Left lung (tissue), 14 donors: ENCODE results near the gene TPST2. TPM values are rescaled to one million over a fixed set of nuclear protein-coding genes. Genes with fewer than 3 reads are reported as not detected.

Experiments
- ATAC-seq: fragments of 200-7000 bp; cut with Tn5 transposase; one replicate; pipeline ENCODE4 v1.9.1; 2020; ENCODE audit warnings: moderate library complexity
- DNase-seq, 4 donors: peaks; one replicate each; pipeline ENCODE4 v3.0.0-alpha.2; 2013 to 2020
- H3K27ac ChIP-seq, 2 donors: fragments of 200-600 bp; sonication (generic) in 1 of 2; one replicate each; pipeline versions ENCODE4 v1.5.0 to v1.8.0; 2020 to 2021
- H3K27me3 ChIP-seq, 2 donors: fragments of 200-600 bp; sonication (generic) in 1 of 2; one replicate each; pipeline versions ENCODE4 v1.5.0 to v1.8.0; 2020 to 2021
- H3K36me3 ChIP-seq, 2 donors: fragments of 200-600 bp; sonication (generic) in 1 of 2; one replicate each; pipeline versions ENCODE4 v1.5.0 to v1.8.0; 2020 to 2021
- H3K4me1 ChIP-seq, 2 donors: fragments of 200-600 bp; one replicate each; pipeline ENCODE4 v1.8.0; 2021
- H3K4me3 ChIP-seq, 2 donors: fragments of 200-600 bp; sonication (generic) in 1 of 2; one replicate each; pipeline versions ENCODE4 v1.5.0 to v1.8.0; 2020 to 2021; ENCODE audit warnings: mild to moderate bottlenecking in 1 of 2
- H3K9me3 ChIP-seq, 2 donors: fragments of 200-600 bp; sonication (generic) in 1 of 2; one replicate each; pipeline versions ENCODE4 v1.5.0 to v1.8.0; 2020 to 2021
- CTCF ChIP-seq, 2 donors: fragments of 200-600 bp; sonication (generic) in 1 of 2; IDR thresholded peaks; one replicate each; pipeline versions ENCODE4 v1.5.0 to v1.8.0; 2021; ENCODE audit warnings: antibody characterized with exemption in 2 of 2
- intact Hi-C, 2 donors: fragments of 100-400 bp; cut with DNase I; formaldehyde crosslinking; loops; one replicate each; pipeline versions ENCODE4 v1.11.2 to v1.14.2; 2022
- long read RNA-seq, 12 donors: library from polyadenylated mRNA in 2 of 12; unstranded in 2 of 12; transcript quantifications; one replicate each; pipeline ENCODE4 v2.0.0 and lab custom pipeline, GENCODE V29; 2019 to 2026
- polyA plus RNA-seq, 6 donors: library from polyadenylated mRNA; unstranded; fragments of 120-200 nt; gene quantifications; one replicate each; pipeline ENCODE4 v1.2.1, GENCODE V29; 2013; ENCODE audit not compliant: insufficient read length in 6 of 6
- total RNA-seq, 2 donors: library from RNA; stranded (reverse); fragmentation: NEBNext Ultra II Directional; extraction: Animal tissue kit (Norgen Biotek cat#: 25700); gene quantifications; one replicate each; pipeline ENCODE4 v1.2.1, GENCODE V29; 2021
- donor health status: DM: no; HTN: yes; CAD: no.
- donor health status: DM: no; HTN: no; CAD: no.

Gene TPST2
- total RNA-seq (10 to 100 TPM; 51.4 to 69.0 TPM), polyA plus RNA-seq (10 to 100 TPM; 23.3 to 30.9 (median 28.4) TPM)
- long read RNA-seq, donor 1, full-length matches to known transcripts = 21 of 31 reads
- long read RNA-seq, donor 1, partial matches to known transcripts = 10 of 31 reads
- long read RNA-seq, donor 1, other reads (novel, unspliced or antisense) = 0 of 31 reads
- long read RNA-seq, donor 2, full-length matches to known transcripts = 10 of 16 reads
- long read RNA-seq, donor 2, partial matches to known transcripts = 6 of 16 reads
- long read RNA-seq, donor 2, other reads (novel, unspliced or antisense) = 0 of 16 reads
- long read RNA-seq, donor 3, full-length matches to known transcripts = 12 of 12 reads
- long read RNA-seq, donor 3, partial matches to known transcripts = 0 of 12 reads
- long read RNA-seq, donor 3, other reads (novel, unspliced or antisense) = 0 of 12 reads
- long read RNA-seq, donor 4, full-length matches to known transcripts = 38 of 48 reads
- long read RNA-seq, donor 4, partial matches to known transcripts = 7 of 48 reads
- long read RNA-seq, donor 4, other reads (novel, unspliced or antisense) = 3 of 48 reads
- long read RNA-seq, donor 5, full-length matches to known transcripts = 13 of 19 reads
- long read RNA-seq, donor 5, partial matches to known transcripts = 6 of 19 reads
- long read RNA-seq, donor 5, other reads (novel, unspliced or antisense) = 0 of 19 reads
- long read RNA-seq, donor 6, full-length matches to known transcripts = 4 of 4 reads
- long read RNA-seq, donor 6, partial matches to known transcripts = 0 of 4 reads
- long read RNA-seq, donor 6, other reads (novel, unspliced or antisense) = 0 of 4 reads
- long read RNA-seq, donor 7, full-length matches to known transcripts = 9 of 39 reads
- long read RNA-seq, donor 7, partial matches to known transcripts = 30 of 39 reads
- long read RNA-seq, donor 7, other reads (novel, unspliced or antisense) = 0 of 39 reads
- long read RNA-seq, donor 8, full-length matches to known transcripts = 11 of 40 reads
- long read RNA-seq, donor 8, partial matches to known transcripts = 29 of 40 reads
- long read RNA-seq, donor 8, other reads (novel, unspliced or antisense) = 0 of 40 reads
- long read RNA-seq, donor 9 = 0 reads
- long read RNA-seq, donor 10, full-length matches to known transcripts = 66 of 81 reads
- long read RNA-seq, donor 10, partial matches to known transcripts = 7 of 81 reads
- long read RNA-seq, donor 10, other reads (novel, unspliced or antisense) = 8 of 81 reads
- long read RNA-seq, donor 11, full-length matches to known transcripts = 5 of 10 reads
- long read RNA-seq, donor 11, partial matches to known transcripts = 5 of 10 reads
- long read RNA-seq, donor 11, other reads (novel, unspliced or antisense) = 0 of 10 reads
- long read RNA-seq, donor 12, full-length matches to known transcripts = 18 of 24 reads
- long read RNA-seq, donor 12, partial matches to known transcripts = 6 of 24 reads
- long read RNA-seq, donor 12, other reads (novel, unspliced or antisense) = 0 of 24 reads

GRCh38 chr22:26589845-26590736, at the start of gene TPST2:
Gene TPST2, minus strand, starts transcription at chr22:26590132. Its CDS starts 48,502 bp downstream, at chr22:26541630.
- DNase-seq (peak; percentile 78 to 94 (median 86)), ATAC-seq (peak; percentile 95)
- intact Hi-C loops = no loop called here
- Histone ChIP-seq H3K27me3 (no peaks in the 10 kb centered on the region), H3K36me3 (no peaks in the 10 kb centered on the region), H3K4me3 (peak within 1 kb of the TSS; percentile 91 to 92), H3K4me1 (peaks cover 14 to 72% of the 10 kb centered on the region in 2 donors), H3K27ac (peak within 1 kb of the TSS; percentile 84 to 89), H3K9me3 (no peaks in the 10 kb centered on the region)
- no peak for TF ChIP-seq CTCF (IDR thresholded peaks at IDR 0.05)

- no peaks in the 10 kb centered on the region for H3K9me3 ChIP-seq
- no peaks in the 10 kb centered on the region for H3K36me3 ChIP-seq
- no peak overlapping the region for H3K4me3 ChIP-seq
- intact Hi-C loops = no loop called here
- H3K27me3 ChIP-seq = peaks cover 0 to 11% of the 10 kb centered on the region in 2 donors
- H3K27ac ChIP-seq = no peak overlapping the region
- TF ChIP-seq CTCF (IDR thresholded peaks at IDR 0.05) = no peak
- no peaks in the 10 kb centered on the region for H3K4me1 ChIP-seq
- DNase-seq = no peak
- ATAC-seq = no peak
Measured at GRCh38 chr22:26636296-26636695, 46.4 kb upstream of the TPST2 start.

GRCh38 chr22:26635117-26635516, 45.2 kb upstream of the TPST2 start:
- H3K27me3 ChIP-seq = peaks cover 0 to 4% of the 10 kb centered on the region in 2 donors
- no peak overlapping the region for H3K27ac ChIP-seq
- no peak overlapping the region for H3K4me3 ChIP-seq
- ATAC-seq = no peak
- no peaks in the 10 kb centered on the region for H3K4me1 ChIP-seq
- DNase-seq = no peak
- peaks cover 0 to 5% of the 10 kb centered on the region in 2 donors for H3K9me3 ChIP-seq
- no peak for TF ChIP-seq CTCF (IDR thresholded peaks at IDR 0.05)
- intact Hi-C loops = no loop called here
- H3K36me3 ChIP-seq = no peaks in the 10 kb centered on the region

DNA sequence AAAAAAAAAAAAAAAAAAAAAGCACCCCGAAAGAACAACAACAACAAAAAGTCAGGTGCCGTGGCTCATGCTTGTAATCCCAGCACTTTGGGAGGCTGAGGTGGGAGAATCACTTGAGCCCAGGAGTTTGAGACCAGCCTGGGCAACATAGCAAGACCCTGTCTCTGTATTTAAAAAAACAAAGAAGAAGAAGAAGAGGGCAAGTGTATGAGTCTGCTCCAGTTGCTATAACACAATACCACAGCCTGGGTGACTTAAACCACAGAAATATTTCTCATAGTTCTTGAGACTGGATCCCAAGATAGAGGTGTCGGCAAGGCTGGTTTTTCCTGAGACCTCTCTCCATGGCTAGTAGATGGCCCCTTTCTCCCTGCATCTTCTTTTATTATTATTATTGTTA, 44.3 kb upstream of the TPST2 start:
- no peak for TF ChIP-seq CTCF (IDR thresholded peaks at IDR 0.05)
- intact Hi-C loops = no loop called here
- Histone ChIP-seq H3K9me3 (peaks cover 0 to 5% of the 10 kb centered on the region in 2 donors), H3K4me3 (no peak overlapping the region), H3K27me3 (no peaks in the 10 kb centered on the region), H3K4me1 (no peaks in the 10 kb centered on the region), H3K36me3 (no peaks in the 10 kb centered on the region), H3K27ac (no peak overlapping the region)
- DNase-seq (no peak), ATAC-seq (no peak)
